ENCODE measurements around the gene DACT2.
"Not testable (repeated sequence)": the region's sequence is repeated elsewhere in the genome, so short reads cannot be mapped to it uniquely, and the experiment has no call there.

The DACT2 gene

DNA sequence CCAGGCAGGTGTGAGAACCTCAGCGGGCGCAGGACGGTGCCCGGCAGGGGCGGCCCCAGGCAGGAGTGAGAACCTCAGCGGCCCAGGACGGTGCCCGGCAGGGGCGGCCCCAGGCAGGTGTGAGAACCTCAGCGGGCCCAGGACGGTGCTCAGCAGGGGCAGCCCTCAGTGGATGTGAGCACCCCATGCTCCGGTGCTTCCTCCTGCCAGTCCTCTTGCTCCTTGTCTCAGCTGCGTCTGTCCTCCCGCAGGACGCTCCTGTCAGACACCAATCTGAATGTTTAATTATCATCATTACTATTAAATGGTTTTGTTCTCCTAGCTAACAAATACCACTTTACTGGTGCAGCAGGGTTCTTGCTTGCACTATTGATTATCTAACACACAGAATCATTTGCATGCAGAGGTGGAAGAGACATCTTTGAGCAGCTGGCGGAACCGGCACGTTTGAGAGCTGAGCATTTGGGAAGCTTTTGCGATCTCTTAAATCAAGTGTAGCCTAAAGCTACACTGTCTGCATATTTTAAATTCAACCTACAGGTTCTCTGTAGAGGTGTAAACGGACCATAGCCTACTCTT, 39.4 kb upstream of the DACT2 start:
- no peaks in the 10 kb centered on the region for H3K36me3 Mint-ChIP-seq (ENCODE audit: low read depth)
- no peak for ATAC-seq
- H3K27me3 Mint-ChIP-seq, result peaks cover 4% of the 10 kb centered on the region
- H3K9me3 Mint-ChIP-seq, result no peaks in the 10 kb centered on the region
- H3K27ac Mint-ChIP-seq, result no peak overlapping the region
- no peak for DNase-seq
- no peaks in the 10 kb centered on the region for H3K4me1 Mint-ChIP-seq
- H3K4me3 Mint-ChIP-seq, result no peak overlapping the region

DNA sequence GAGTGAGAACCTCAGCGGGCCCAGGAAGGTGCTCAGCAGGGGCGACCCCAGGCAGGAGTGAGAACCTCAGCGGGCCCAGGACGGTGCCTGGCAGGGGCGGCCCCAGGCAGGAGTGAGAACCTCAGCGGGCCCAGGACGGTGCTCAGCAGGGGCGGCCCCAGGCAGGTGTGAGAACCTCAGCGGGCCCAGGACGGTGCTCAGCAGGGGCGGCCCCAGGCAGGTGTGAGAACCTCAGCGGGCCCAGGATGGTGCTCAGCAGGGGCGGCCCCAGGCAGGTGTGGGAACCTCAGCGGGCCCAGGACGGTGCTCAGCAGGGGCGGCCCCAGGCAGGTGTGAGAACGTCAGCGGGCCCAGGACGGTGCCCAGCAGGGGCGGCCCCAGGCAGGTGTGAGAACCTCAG, 37.3 kb upstream of the DACT2 start:
- not testable (repeated sequence) for H3K27ac Mint-ChIP-seq; H3K4me3 Mint-ChIP-seq; H3K9me3 Mint-ChIP-seq; DNase-seq; ATAC-seq; H3K36me3 Mint-ChIP-seq (ENCODE audit: low read depth); H3K4me1 Mint-ChIP-seq; H3K27me3 Mint-ChIP-seq

DNA sequence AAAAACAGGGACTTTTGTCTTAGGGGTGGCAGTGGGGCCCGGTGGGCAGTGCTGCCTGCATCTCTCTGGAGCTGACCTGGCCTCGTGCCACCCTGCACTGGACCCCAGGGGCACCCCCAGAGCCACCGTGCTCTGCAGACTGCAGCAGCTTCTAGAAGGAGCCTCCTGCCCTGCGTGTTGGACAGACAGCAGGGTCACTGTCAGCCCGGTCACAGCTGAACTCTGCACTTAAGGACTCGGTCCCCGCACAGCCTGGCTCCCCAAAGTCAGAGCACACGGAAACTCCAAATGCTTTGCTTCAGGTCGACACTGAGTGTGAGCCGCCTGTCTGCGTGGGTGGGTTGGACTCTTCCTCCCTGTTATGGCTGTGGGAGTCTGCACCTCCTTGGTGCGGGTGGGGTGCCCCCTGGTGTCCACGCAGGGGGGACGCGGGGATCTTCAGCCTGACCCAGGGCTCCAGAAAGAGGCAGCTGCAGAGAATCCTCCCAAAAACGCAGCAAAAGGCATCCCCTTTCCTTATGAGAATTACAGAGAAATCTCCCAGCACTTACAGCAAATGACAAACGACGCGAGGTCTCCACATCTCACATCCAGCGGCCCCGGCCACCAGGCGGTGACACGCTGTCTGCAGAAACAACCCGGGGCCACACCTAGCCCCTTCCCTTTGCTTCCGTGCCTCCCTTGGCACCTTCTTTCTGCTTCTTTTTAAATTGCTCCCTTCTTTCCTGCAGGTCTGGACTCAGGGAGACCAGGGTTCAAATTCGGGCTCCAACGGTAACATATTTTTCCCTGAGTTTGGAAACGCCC, 36.3 kb upstream of the DACT2 start:
- peak; percentile 33 for DNase-seq
- Mint-ChIP-seq H3K4me3 (no peak overlapping the region), H3K36me3 (ENCODE audit: low read depth) (no peaks in the 10 kb centered on the region), H3K9me3 (peaks cover 6% of the 10 kb centered on the region), H3K4me1 (no peaks in the 10 kb centered on the region), H3K27me3 (peaks cover 5% of the 10 kb centered on the region), H3K27ac (no peak overlapping the region)
- peak; percentile 40 for ATAC-seq

DNA sequence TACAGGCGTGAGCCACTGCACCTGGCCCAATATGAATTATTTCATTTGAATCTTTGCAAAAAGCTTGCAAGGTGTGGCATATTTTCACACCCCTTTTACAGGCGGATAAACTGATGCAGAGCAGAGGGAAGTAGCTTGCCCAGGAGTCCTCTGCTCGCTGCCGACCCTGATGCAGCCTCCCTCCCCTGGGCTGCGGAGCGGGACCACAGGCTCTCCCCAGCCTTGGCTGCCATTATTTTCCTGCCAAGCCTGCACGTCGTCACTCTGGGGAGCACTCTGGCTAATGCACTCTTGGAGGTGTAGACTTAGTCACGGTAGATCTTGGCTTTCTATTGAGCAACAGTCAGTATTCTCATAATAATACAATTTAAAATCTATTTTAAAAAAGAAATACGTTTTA, 34.8 kb upstream of the DACT2 start:
- H3K36me3 Mint-ChIP-seq (ENCODE audit: low read depth), result no peaks in the 10 kb centered on the region
- DNase-seq (no peak), ATAC-seq (no peak)
- H3K9me3 Mint-ChIP-seq, result peaks cover 19% of the 10 kb centered on the region
- H3K27ac Mint-ChIP-seq, result no peak overlapping the region
- H3K4me3 Mint-ChIP-seq, result no peak overlapping the region
- H3K27me3 Mint-ChIP-seq, result peaks cover 7% of the 10 kb centered on the region
- no peaks in the 10 kb centered on the region for H3K4me1 Mint-ChIP-seq

DNA sequence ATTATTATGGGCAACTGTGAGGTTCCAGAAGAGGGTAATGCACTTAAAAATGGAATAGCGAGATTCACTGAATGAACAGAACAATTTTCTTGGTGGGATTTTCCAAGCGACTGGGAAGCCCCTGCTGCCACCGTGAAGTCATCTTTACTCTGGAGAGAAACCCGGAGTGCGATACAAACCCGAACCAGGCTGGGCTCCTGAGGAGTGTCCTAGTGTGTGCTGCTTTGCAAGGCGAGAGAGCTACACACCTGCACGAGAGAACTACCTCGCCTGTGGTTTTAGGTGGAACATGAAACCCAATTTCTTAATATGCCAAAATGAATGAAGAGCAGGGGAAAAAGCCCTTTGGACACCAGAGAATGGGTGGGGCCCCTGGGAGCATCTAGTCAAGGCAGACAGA, 33.5 kb upstream of the DACT2 start:
- no peak for DNase-seq
- no peaks in the 10 kb centered on the region for H3K4me1 Mint-ChIP-seq
- no peak for ATAC-seq
- H3K36me3 Mint-ChIP-seq (ENCODE audit: low read depth), result no peaks in the 10 kb centered on the region
- no peak overlapping the region for H3K4me3 Mint-ChIP-seq
- peaks cover 9% of the 10 kb centered on the region for H3K27me3 Mint-ChIP-seq
- no peak overlapping the region for H3K27ac Mint-ChIP-seq
- peaks cover 19% of the 10 kb centered on the region for H3K9me3 Mint-ChIP-seq

DNA sequence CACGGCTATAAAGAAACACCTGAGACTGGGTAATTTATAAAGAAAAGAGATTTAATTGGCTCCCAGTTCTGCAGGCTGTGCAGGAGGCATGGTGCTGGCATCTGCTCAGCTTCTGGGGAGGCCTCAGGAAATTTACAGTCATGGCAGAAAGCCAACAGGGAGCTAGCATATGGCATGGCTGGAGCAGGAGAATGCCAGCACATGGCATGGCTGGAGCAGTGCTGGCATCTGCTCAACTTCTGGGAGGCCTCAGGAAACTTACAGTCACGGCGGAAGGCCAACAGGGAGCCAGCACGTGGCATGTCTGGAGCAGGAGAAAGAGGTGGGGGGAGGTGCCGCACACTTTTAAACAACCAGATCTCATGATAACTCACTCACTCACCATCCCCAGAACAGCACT, 32.5 kb upstream of the DACT2 start:
- Mint-ChIP-seq H3K36me3 (ENCODE audit: low read depth) (no peaks in the 10 kb centered on the region), H3K27me3 (peaks cover 11% of the 10 kb centered on the region), H3K9me3 (peaks cover 19% of the 10 kb centered on the region), H3K4me1 (no peaks in the 10 kb centered on the region), H3K4me3 (no peak overlapping the region), H3K27ac (no peak overlapping the region)
- DNase-seq, result no peak
- no peak for ATAC-seq

DNA sequence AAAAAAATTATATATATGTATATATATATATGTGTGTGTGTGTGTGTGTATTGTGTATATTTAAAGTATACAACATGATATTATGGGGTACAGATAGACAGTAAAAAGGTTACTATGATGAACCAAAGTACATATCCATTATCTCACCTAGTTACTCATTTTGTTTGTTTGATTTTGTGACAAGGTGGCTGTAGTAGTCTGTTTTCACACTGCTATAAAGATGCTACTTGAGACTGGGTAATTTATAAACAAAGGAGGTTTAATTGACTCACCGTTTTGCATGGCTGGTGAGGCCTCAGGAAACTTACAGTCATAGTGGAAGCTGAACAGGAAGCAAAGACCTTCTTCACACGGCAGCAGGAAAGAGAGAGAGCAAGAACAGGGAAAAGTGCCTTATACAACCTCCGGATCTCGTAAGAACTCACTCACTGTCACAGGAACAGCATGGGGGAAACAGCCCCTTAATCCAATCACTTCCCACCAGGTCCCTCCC, 30.2 kb upstream of the DACT2 start:
- ATAC-seq, result no peak
- Mint-ChIP-seq H3K36me3 (ENCODE audit: low read depth) (no peaks in the 10 kb centered on the region), H3K27ac (no peak overlapping the region), H3K9me3 (peaks cover 19% of the 10 kb centered on the region), H3K4me1 (no peaks in the 10 kb centered on the region), H3K27me3 (peaks cover 15% of the 10 kb centered on the region), H3K4me3 (no peak overlapping the region)
- no peak for DNase-seq

DNA sequence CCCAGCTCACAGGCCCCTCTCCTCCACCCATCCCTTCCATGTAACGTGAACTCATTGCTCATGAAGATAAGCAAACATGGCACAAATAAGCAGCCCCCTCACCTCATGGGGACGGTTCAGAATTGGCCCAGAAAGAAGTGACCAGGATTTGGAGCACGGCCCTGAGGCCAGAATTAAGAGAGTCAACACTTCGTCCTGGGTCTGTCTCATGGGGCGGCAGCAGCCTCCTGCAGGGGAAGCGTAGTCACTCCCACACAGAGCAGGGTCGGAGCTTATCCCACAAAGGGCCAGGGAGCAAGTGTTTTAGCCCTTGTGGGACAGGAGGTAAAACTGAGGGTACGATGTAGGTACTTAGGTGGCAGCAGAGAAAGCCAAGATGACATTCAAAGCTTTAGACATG, 28.6 kb upstream of the DACT2 start:
- Mint-ChIP-seq H3K9me3 (peaks cover 19% of the 10 kb centered on the region), H3K4me1 (no peaks in the 10 kb centered on the region), H3K4me3 (no peak overlapping the region), H3K27me3 (peaks cover 18% of the 10 kb centered on the region), H3K27ac (no peak overlapping the region), H3K36me3 (ENCODE audit: low read depth) (no peaks in the 10 kb centered on the region)
- DNase-seq, result no peak
- no peak for ATAC-seq

DNA sequence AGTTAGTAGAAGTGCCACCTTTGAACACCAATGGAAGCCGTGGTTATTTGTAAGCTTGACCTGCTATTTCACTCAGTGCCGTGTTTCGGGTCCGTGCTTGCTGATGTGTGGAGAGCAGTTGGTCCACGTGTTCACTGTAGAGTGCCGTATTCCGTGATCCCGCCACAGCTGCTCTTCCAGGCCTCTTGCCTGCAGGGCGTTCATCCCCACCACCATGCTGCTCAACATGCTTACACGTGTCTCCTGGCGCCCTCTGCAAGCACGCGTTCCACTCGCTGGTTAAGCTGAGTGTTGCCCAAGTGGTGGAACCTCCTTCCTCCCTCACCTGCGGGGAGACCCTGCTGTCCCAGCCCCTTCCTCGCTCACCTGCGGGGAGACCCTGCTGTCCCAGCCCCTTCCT, 28.0 kb upstream of the DACT2 start:
- no peak for DNase-seq
- H3K9me3 Mint-ChIP-seq, result peaks cover 19% of the 10 kb centered on the region
- H3K27me3 Mint-ChIP-seq, result peaks cover 18% of the 10 kb centered on the region
- H3K4me1 Mint-ChIP-seq, result no peaks in the 10 kb centered on the region
- ATAC-seq, result no peak
- no peak overlapping the region for H3K4me3 Mint-ChIP-seq
- H3K36me3 Mint-ChIP-seq (ENCODE audit: low read depth), result no peaks in the 10 kb centered on the region
- H3K27ac Mint-ChIP-seq, result no peak overlapping the region

DNA sequence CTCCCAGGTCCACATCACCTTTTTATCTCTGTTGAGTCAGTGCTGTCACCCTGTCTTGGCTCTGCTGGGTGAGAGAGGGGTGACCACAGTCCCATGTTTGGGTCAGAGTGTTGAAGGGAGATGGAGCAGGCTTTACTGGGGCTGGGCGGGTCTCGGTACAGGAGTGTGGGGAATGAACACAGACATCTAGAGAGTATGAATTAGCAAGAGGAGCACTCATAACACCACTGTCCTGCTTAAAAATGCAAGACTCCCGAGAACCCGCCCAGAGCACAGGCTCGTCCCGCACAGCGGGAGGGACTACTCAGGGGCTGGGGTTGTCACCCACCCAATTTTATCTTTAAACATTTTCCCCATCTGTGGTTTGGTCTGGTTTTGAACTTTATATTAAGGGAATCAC, 27.5 kb upstream of the DACT2 start:
- no peak overlapping the region for H3K27ac Mint-ChIP-seq
- peaks cover 18% of the 10 kb centered on the region for H3K27me3 Mint-ChIP-seq
- DNase-seq (no peak), ATAC-seq (no peak)
- no peaks in the 10 kb centered on the region for H3K4me1 Mint-ChIP-seq
- H3K36me3 Mint-ChIP-seq (ENCODE audit: low read depth), result no peaks in the 10 kb centered on the region
- no peak overlapping the region for H3K4me3 Mint-ChIP-seq
- peaks cover 19% of the 10 kb centered on the region for H3K9me3 Mint-ChIP-seq

DNA sequence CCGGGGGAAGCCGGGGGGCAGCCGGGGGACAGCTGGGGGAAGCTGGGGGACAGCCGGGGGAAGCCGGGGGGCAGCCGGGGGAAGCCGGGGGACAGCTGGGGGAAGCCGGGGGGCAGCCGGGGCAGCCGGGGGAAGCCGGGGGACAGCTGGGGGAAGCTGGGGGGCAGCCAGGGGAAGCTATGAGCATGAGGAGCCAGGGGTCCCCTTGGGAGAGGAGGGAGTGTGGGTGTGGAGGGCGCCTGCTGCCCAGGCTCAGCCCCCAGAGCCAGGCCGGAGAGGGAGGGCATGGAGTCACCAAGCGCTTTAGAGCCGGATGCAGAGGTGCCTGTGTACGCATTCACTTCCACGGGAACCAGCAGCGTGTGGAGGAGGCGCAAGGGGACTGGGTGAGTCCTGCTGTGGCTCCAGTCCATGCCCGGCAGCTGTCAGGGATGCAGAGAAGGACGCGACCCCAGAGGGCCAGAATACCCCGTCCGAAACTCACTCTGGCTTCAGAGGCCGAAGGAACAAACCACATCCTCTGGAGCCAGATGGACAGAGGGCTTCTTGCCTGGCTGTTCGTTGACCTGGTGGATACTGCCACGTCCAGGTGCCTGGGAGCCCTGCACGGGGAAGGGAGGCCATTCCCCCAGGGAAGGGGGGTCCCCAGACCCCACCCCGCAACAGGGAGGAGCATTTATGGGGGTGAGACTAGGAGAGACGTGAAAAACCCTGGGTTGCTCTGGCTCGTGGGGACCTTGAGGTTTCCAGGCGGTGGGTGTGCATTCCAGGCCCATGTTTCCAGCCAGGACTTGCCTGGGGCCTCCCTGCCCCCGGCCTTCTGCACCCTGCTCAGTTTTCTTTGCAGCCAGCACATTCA, 26.5 kb upstream of the DACT2 start:
- Mint-ChIP-seq H3K27ac (no peak overlapping the region), H3K36me3 (ENCODE audit: low read depth) (no peaks in the 10 kb centered on the region), H3K4me1 (no peaks in the 10 kb centered on the region), H3K4me3 (no peak overlapping the region), H3K27me3 (peaks cover 16% of the 10 kb centered on the region), H3K9me3 (peaks cover 14% of the 10 kb centered on the region)
- DNase-seq (no peak), ATAC-seq (peak; percentile 31)

DNA sequence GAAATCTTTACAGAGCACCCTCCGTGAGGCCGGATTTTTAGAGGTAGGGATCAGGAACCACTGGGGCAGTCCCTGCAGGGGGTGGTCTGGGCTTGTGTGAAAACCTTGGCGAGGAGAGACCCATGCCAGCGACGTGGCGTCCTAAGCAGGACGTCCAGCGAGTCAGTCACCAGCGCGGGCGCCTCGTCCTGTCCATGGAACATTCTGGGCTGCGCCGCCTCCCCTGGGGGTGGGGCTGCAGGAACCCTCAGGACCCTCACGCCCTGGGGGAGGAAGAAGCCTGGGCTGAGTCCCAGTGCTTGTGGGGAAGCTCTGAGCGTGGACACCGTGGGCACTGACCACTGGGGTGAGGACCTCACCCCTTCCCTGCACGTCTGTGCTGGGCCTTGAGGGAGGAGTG, 25.7 kb upstream of the DACT2 start:
- H3K9me3 Mint-ChIP-seq, result peaks cover 6% of the 10 kb centered on the region
- no peaks in the 10 kb centered on the region for H3K36me3 Mint-ChIP-seq (ENCODE audit: low read depth)
- DNase-seq (no peak), ATAC-seq (no peak)
- peaks cover 12% of the 10 kb centered on the region for H3K27me3 Mint-ChIP-seq
- no peaks in the 10 kb centered on the region for H3K4me1 Mint-ChIP-seq
- no peak overlapping the region for H3K27ac Mint-ChIP-seq
- H3K4me3 Mint-ChIP-seq, result no peak overlapping the region

DNA sequence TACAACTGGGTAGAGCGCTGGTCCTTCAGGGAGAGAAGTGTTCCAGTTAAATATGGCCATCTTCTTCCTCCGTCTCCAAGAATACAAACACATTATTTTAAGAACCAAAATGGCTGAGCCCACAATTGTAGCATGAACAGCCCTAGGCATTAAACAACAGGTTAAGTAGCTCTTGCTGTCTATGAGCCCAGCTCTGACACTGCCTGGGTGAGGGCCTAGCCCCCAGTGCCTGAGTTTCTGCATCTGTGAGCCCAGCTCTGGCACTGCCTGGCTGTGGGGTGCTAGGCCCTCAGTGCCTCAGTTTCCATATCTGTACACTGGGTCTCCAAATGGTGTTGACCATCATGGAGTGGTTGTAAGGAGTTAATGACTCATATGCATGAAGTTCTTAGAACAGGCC, 24.8 kb upstream of the DACT2 start:
- peaks cover 13% of the 10 kb centered on the region for H3K27me3 Mint-ChIP-seq
- no peaks in the 10 kb centered on the region for H3K36me3 Mint-ChIP-seq (ENCODE audit: low read depth)
- no peaks in the 10 kb centered on the region for H3K4me1 Mint-ChIP-seq
- ATAC-seq, result no peak
- H3K4me3 Mint-ChIP-seq, result no peak overlapping the region
- DNase-seq, result no peak
- no peak overlapping the region for H3K27ac Mint-ChIP-seq
- H3K9me3 Mint-ChIP-seq, result no peaks in the 10 kb centered on the region

DNA sequence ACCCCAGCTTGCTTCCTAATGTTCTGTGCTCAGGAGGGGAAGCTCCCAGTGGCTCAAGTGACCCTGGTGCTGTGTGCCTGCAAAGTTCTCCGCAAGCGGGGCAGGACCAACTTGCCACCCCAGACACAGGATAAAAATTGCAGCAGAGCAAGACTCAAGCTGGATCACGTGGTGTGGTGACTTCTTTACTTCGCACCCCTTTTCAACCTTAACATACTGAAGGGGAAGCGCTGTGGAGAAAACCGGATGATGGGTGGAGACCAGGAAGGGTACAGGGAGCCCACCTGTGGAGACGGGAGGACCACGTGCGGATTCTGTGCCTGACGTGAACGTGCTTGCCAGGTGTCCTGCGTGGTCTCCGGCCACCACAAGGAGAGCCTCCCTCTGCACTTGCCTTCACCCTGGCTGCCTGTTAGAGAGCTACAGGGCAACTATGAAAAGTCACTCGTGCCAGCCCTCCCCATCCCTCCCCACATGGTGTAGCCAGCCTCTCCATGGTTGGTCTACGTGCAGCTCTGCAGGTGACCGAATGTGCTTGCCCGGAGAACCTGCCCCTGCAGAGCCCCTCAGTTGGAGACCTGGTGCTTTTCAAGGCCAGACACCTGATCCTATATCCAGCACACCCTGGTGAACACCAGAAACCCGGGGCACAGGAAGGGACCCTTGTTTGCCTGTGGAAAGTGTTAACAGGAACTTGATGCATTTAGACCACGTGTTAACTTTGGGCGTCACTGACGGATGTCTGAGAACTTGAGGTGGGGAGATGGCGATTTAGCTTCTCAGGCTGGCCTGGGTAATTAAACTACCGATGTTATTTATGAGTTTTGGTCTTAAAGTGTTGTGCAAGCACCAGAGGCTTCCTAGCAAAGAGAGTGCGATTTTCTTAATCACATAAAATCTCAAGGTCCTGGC, 23.9 kb upstream of the DACT2 start:
- H3K27ac Mint-ChIP-seq, result no peak overlapping the region
- no peaks in the 10 kb centered on the region for H3K9me3 Mint-ChIP-seq
- no peaks in the 10 kb centered on the region for H3K4me1 Mint-ChIP-seq
- DNase-seq (no peak), ATAC-seq (no peak)
- H3K4me3 Mint-ChIP-seq, result no peak overlapping the region
- peaks cover 15% of the 10 kb centered on the region for H3K27me3 Mint-ChIP-seq
- H3K36me3 Mint-ChIP-seq (ENCODE audit: low read depth), result no peaks in the 10 kb centered on the region
